ENCODE data around the gene UBD.

- no peak for TF ChIP-seq EZH2phosphoT487 (IDR thresholded peaks at IDR 0.05; ENCODE audit: insufficient read depth, low read depth)
- no peak for TF ChIP-seq EZH2 (IDR thresholded peaks at IDR 0.05; ENCODE audit: insufficient read depth, poor library complexity, severe bottlenecking)
These were observed 49.3 kb downstream of the UBD start for GRCh38 chr6:29510202-29510601.

All from GM23248 (cell line).